ENCODE data around the gene CDH4.

GRCh38 chr20:61958773-61959700 is 707.0 kb downstream of the CDH4 start:
- TF ChIP-seq POLR2A (IDR thresholded peaks at IDR 0.05) (no peak), CTCF (IDR thresholded peaks at IDR 0.05) (no peak)
